ENCODE data around the gene ARHGEF1. TPM values are rescaled to one million over a fixed set of nuclear protein-coding genes. Genes with fewer than 3 reads are reported as not detected.
A peak's percentile ranks its signal among the peaks of the same experiment; 100 is the strongest.
"Not testable (repeated sequence)": the region's sequence is repeated elsewhere in the genome, so short reads cannot be mapped to it uniquely, and the experiment has no call there.

ARHGEF1 gene
- total and polyA plus RNA-seq, 5 donors, result 39.7 to 43.9 (median 41.1) TPM

DNA sequence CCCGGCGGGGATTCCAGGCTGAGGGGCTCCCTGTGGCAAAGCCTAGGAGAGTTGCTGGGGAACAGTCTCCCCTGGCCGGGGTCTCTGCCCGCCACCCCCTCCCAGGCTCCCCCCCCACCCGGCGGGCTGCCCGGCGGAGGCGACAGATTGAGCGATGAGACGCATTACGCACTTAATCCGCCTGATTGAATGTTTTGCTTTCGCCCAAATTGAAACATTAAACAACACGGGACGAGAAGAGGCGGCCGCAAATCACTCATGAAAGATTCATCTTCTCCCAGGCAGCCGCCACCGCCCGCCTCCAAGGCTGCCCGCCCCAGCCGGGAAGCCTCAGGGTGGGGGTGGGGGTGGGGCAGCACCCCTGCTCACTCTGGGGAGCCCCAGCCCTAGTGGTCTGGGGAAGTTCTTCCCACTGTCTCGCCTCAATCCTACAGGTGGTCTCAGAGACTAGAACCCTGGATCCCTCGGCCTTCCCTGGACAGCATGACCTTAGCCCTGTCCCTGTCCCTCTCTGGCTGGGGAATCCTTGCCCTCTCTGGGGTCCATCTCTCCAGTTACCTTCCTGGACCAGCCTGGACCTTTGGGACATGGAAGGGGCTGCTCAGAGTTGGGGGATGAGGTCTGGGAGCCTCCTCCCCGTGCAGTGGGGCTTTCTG lies 52.9 kb downstream of the ARHGEF1 start:
- H3K4me3 ChIP-seq (ENCODE audit: low read length), result no peak overlapping the region
- peak in 1 of 3 donors; percentile 30 for DNase-seq
- H3K27ac ChIP-seq (ENCODE audit: low read length), result no peak overlapping the region
- 17% methylated on average over 26 of the region's 26 CpGs for WGBS
- no peaks in the 10 kb centered on the region for H3K4me1 ChIP-seq (ENCODE audit: control insufficient read depth, insufficient read depth, low read length)
- intact Hi-C loops (cut with DNase I), result loop anchor here in 2 of 4 donors (5.0 to 10.0 kb wide), 2 partner anchors 51 to 64 kb away; partner anchors contain the start of gene ARHGEF1 (in 1 of the 2)
- H3K9me3 ChIP-seq (ENCODE audit: control insufficient read depth, low read length), result no peaks in the 10 kb centered on the region
- H3K27me3 ChIP-seq (ENCODE audit: control insufficient read depth, insufficient read depth), result no peaks in the 10 kb centered on the region
- ATAC-seq, result no peak

DNA sequence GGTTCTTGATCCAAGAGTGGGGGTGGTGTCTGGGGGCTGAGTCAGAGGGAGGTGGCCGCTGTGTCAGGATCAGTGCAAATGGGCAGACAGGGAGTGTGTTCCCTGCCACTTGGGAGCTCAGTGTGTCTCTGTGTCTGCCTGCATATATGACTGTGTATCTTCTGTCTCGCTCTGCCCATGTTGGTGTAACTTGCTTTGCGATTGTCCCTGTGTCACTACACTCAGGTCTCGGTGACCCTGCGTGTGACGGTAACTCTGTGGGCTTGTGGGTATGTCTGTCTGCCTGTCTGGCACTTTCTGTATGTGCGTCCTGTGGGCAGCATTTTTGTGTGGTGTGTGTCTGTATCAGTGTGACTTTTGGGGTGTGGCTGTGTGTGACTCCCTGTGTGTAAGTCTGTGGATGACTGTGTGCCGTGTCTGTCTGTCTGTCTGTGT lies 53.4 kb downstream of the ARHGEF1 start:
- Histone ChIP-seq H3K27me3 (ENCODE audit: control insufficient read depth, insufficient read depth) (no peaks in the 10 kb centered on the region), H3K9me3 (ENCODE audit: control insufficient read depth, low read length) (no peaks in the 10 kb centered on the region), H3K4me3 (ENCODE audit: low read length) (no peak overlapping the region), H3K27ac (ENCODE audit: low read length) (no peak overlapping the region), H3K4me1 (ENCODE audit: control insufficient read depth, insufficient read depth, low read length) (no peaks in the 10 kb centered on the region)
- intact Hi-C loops (cut with DNase I), result loop anchor here in 2 of 4 donors (5.0 to 10.0 kb wide), 2 partner anchors 52 to 64 kb away; partner anchors contain the start of gene ARHGEF1 (in 1 of the 2)
- WGBS, result 68% methylated on average over 8 of the region's 8 CpGs
- ATAC-seq (no peak), DNase-seq (peak in 1 of 3 donors; percentile 8)

DNA sequence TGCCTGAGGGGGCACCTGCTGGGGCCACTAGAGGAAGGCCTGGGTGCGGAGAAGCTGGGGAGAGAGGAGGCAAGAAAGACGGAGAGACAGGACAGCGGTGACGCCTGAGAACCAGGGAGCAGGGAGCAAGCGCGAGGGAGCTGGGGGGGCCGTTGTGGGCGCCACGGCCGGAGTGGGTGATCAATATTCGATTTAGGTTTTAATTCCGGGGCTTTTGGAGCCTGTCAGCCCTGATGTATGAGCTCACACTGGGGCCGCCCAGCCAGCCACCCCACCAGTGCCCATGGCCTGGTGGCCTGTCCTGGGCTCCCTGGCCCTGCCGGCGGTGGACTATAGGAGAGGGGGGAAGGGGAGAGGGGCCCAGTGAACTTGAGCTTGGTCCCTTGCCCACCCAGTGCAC lies 54.0 kb downstream of the ARHGEF1 start:
- ATAC-seq (no peak), DNase-seq (peak in 1 of 3 donors; percentile 23)
- no peak overlapping the region for H3K27ac ChIP-seq (ENCODE audit: low read length)
- no peaks in the 10 kb centered on the region for H3K27me3 ChIP-seq (ENCODE audit: control insufficient read depth, insufficient read depth)
- WGBS, result 60% methylated on average over 15 of the region's 15 CpGs
- no peak overlapping the region for H3K4me3 ChIP-seq (ENCODE audit: low read length)
- no peaks in the 10 kb centered on the region for H3K9me3 ChIP-seq (ENCODE audit: control insufficient read depth, low read length)
- intact Hi-C loops (cut with DNase I), result loop anchor here in 2 of 4 donors (5.0 to 10.0 kb wide), 2 partner anchors 52 to 65 kb away; partner anchors contain the start of gene ARHGEF1 (in 1 of the 2)
- no peaks in the 10 kb centered on the region for H3K4me1 ChIP-seq (ENCODE audit: control insufficient read depth, insufficient read depth, low read length)

DNA sequence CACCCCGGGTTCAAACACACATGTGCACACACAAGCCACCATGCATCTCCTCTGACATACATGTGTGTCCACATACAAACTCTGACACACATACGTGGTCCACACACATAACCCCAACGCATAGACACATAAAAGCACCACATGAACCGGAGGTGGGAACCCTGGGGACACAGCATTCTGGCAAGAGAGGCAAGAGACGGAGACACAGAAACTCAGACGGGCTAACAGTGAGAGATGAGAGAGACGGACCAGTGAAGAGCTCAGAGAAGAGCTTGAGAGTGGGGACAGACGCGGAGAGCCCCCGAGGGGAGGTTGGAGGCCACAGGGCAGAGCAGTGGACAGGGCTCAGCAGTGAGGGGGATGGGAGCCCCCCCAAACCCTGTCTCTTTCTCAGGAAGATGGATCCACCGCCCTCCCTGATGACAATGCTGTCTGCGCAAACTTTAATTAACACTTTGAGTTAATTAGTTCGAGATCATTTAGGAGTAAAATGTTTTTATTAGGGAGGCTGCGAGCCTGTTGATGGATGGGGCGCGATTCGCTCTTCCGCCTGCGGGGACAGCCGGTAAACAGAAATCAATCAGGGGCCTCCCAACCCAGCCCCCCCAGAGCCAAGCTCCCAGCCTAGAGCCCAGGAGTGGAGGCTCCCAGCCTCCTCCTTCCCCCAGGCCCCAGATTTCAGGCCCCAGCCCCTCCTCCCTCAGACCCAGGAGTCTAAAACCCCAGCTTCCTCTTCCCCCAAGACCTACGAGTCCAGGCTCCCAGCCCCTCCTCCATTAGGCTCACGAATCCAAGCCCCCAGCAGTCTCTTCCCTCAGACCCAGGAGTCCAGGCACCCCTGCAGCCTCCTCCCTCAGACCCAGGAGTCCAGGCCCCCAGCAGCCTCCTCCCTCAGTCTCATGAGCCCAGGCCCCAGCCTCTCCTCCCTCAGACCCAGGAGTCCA lies 54.8 kb downstream of the ARHGEF1 start:
- Histone ChIP-seq H3K27me3 (ENCODE audit: control insufficient read depth, insufficient read depth) (no peaks in the 10 kb centered on the region), H3K9me3 (ENCODE audit: control insufficient read depth, low read length) (no peaks in the 10 kb centered on the region), H3K27ac (ENCODE audit: low read length) (no peak overlapping the region), H3K4me1 (ENCODE audit: control insufficient read depth, insufficient read depth, low read length) (no peaks in the 10 kb centered on the region), H3K4me3 (ENCODE audit: low read length) (no peak overlapping the region)
- no peak for ATAC-seq
- WGBS, result 43% methylated on average over 22 of the region's 22 CpGs
- intact Hi-C loops (cut with DNase I), result loop anchor here in 2 of 4 donors (5.0 to 10.0 kb wide), 2 partner anchors 53 to 65 kb away; partner anchors contain the start of gene ARHGEF1 (in 1 of the 2)
- DNase-seq, result peak in 1 of 3 donors; percentile 21

DNA sequence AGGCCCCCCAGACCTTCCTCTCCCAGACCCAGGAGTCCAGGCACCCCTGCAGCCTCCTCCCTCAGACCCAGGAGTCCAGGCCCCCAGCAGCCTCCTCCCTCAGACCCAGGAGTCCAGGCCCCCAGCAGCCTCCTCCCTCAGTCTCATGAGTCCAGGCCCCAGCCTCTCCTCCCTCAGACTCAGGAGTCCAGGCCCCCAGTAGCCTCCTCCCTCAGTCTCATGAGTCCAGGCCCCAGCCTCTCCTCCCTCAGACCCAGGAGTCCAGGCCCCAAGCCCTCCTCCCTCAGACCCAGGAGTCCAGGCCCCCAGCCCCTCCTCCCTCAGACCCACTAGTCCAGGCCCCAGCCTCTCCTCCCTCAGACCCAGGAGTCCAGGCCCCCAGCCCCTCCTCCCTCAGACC lies 56.2 kb downstream of the ARHGEF1 start:
- H3K4me1 ChIP-seq (ENCODE audit: control insufficient read depth, insufficient read depth, low read length); ATAC-seq; H3K27ac ChIP-seq (ENCODE audit: low read length); H3K4me3 ChIP-seq (ENCODE audit: low read length); H3K27me3 ChIP-seq (ENCODE audit: control insufficient read depth, insufficient read depth); H3K9me3 ChIP-seq (ENCODE audit: control insufficient read depth, low read length): not testable (repeated sequence)
- intact Hi-C loops (cut with DNase I), result loop anchor here in 2 of 4 donors (5.0 to 10.0 kb wide), 2 partner anchors 54 to 67 kb away; partner anchors contain the start of gene ARHGEF1 (in 1 of the 2)
- DNase-seq, result peak in 1 of 3 donors; percentile 6

DNA sequence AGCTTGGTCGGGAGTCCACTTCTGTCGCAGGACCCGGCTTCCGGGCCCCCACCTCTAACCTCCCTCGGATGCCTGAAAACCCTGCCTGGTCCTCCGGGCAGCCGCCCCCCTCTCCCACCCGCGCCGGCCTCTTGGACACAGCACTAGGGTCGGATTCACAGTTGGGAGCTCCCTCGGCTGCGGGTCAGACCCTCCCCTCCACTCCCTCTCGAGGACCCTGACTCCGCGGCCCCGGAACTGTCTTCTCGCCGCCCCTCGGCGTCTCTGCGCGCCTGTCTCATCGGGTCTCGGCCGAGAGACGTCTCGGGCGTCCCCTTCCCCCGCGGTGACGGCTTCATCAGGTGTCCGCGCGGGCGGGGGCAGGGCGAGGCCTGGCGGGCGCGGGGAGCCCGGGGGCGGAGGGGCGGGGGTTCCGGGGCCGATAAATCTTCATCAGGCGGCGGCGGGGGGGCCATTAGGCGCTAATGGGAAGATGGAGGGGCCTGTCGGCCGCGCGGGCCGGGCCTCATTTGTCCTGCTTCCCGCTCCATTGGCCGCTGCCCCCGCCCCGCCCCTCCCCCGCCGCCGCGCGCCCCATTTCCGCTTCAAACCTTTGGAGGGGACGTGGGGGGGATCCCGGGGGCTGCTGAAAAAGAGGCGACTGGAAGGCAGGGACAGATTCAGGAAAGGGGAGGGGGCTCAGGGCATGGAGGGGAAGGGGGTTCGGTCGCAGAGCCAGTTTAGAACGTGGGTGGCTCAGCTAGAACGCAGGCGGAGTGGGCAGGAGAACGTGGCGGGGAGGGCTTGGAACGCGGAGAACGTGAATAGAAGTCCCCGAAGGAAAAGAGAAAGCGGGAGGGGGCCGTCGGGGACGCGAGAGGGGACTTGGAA lies 57.1 kb downstream of the ARHGEF1 start:
- 1% methylated on average over 83 of the region's 83 CpGs for WGBS
- Histone ChIP-seq H3K27ac (ENCODE audit: low read length) (no peak overlapping the region), H3K4me3 (ENCODE audit: low read length) (peak overlapping the region; percentile 82), H3K4me1 (ENCODE audit: control insufficient read depth, insufficient read depth, low read length) (no peaks in the 10 kb centered on the region), H3K9me3 (ENCODE audit: control insufficient read depth, low read length) (no peaks in the 10 kb centered on the region), H3K27me3 (ENCODE audit: control insufficient read depth, insufficient read depth) (no peaks in the 10 kb centered on the region)
- DNase-seq (peak in 1 of 3 donors; percentile 65), ATAC-seq (no peak)
- intact Hi-C loops (cut with DNase I), result loop anchor here in 2 of 4 donors (5.0 to 10.0 kb wide), 2 partner anchors 55 to 68 kb away; partner anchors contain the start of gene ARHGEF1 (in 1 of the 2)

DNA sequence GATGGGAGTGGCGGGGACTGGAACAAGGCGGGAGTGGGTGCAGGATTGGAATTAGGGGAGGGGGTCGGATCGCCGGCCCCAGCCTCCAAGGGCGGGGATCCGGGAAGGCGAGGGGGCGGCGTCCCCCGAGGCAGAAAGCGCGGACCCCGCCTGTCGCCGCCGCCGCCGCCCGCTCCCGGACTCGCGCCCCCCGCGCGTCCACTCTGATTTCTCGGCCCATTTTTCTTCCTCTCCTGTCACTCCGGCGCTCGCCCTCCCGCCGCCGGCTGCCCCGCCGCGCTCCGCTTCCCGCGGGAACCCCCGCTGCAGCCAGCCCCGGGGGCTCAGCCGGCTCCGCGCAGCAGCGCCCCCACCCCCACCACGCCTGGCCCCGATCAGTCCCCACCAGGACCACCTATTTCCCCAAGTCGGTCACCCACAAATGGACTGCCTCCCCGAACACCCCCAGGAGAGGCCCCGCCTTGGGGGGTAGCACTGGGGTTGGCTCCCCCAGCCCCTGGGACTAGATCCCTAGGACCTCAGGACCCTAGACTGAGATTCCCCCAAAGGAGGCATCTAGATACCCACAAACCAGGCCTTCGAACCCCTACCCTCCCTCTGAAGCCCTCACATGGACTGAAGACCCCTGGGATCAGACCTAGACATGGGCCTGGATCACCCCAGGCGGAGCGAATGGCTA lies 57.9 kb downstream of the ARHGEF1 start:
- ATAC-seq (no peak), DNase-seq (peak in 1 of 3 donors; percentile 20)
- no peaks in the 10 kb centered on the region for H3K9me3 ChIP-seq (ENCODE audit: control insufficient read depth, low read length)
- no peaks in the 10 kb centered on the region for H3K27me3 ChIP-seq (ENCODE audit: control insufficient read depth, insufficient read depth)
- WGBS, result 9% methylated on average over 53 of the region's 53 CpGs
- no peaks in the 10 kb centered on the region for H3K4me1 ChIP-seq (ENCODE audit: control insufficient read depth, insufficient read depth, low read length)
- H3K4me3 ChIP-seq (ENCODE audit: low read length), result peak overlapping the region; percentile 82
- no peak overlapping the region for H3K27ac ChIP-seq (ENCODE audit: low read length)
- intact Hi-C loops (cut with DNase I), result no loop called here

DNA sequence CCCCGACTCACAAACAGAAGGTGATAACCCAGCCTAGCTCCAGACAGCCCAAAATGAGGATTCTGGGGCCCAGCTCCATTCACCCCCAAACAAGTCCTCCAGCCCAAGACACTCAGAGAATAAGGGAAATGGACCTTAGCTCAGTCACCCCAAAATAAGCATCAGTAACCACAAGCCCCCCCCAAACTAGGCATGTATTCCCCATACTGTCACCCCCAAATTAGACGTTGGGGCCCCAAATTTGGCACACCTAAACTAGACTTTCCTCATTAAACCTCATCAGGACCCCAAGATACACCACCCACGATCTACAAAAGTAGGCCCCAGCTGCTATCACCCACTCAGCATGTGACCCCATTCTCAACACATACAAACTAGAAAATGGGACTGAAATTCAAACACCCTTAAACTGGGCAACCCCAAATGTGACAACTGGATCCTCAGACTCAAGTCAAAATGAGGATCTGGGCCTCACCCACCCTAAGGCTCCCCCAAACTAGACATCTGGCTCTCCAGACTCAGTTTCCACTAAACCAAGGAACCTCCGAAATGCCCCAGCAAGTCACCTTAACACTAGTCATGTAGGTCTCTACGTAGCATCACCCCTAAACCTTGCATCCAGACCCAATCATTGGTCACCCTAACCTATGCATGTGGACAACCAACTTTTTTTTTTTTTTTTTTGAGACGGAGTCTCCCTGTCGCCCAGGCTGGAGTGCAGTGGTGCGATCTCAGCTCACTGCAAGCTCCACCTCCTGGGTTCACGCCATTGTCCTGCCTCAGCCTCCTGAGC lies 58.6 kb downstream of the ARHGEF1 start:
- H3K27ac ChIP-seq (ENCODE audit: low read length), result no peak overlapping the region
- no peaks in the 10 kb centered on the region for H3K4me1 ChIP-seq (ENCODE audit: control insufficient read depth, insufficient read depth, low read length)
- no peaks in the 10 kb centered on the region for H3K27me3 ChIP-seq (ENCODE audit: control insufficient read depth, insufficient read depth)
- no peaks in the 10 kb centered on the region for H3K9me3 ChIP-seq (ENCODE audit: control insufficient read depth, low read length)
- H3K4me3 ChIP-seq (ENCODE audit: low read length), result no peak overlapping the region
- intact Hi-C loops (cut with DNase I), result no loop called here
- DNase-seq (peak in 1 of 3 donors; percentile 28), ATAC-seq (no peak)
- WGBS, result 88% methylated on average over 9 of the region's 9 CpGs

DNA sequence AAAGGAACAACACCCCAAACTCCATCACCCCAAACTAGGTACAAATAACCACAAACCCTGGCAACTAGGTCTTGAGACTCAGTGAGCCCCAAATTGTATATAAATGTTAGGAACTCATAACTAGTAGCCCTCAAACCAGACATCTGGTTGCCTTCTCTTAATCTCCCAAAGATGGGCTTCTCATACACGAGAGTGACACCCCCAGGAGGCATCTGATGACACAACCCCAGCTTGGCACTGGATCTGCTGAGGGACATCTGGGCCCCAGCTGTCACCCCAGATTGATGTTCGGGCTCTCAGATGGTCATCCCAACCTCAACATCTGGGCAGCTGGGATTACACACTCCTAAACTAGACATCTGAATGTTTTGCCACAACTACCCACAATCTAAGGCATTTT lies 61.4 kb downstream of the ARHGEF1 start:
- ATAC-seq (no peak), DNase-seq (no peak)
- H3K27ac ChIP-seq (ENCODE audit: low read length), result no peak overlapping the region
- H3K4me3 ChIP-seq (ENCODE audit: low read length), result no peak overlapping the region
- WGBS, result 52% methylated on average over 2 of the region's 2 CpGs
- no peaks in the 10 kb centered on the region for H3K4me1 ChIP-seq (ENCODE audit: control insufficient read depth, insufficient read depth, low read length)
- no peaks in the 10 kb centered on the region for H3K9me3 ChIP-seq (ENCODE audit: control insufficient read depth, low read length)
- intact Hi-C loops (cut with DNase I), result no loop called here
- H3K27me3 ChIP-seq (ENCODE audit: control insufficient read depth, insufficient read depth), result no peaks in the 10 kb centered on the region
